AG08395 (cell line): ENCODE results near the gene LRRC28.
"Not testable (repeated sequence)": the region's sequence is repeated elsewhere in the genome, so short reads cannot be mapped to it uniquely, and the experiment has no call there.

Source experiments
- DNase-seq: peaks from one replicate; pipeline ENCODE4 v3.0.0; 2012; ENCODE audit warnings: mixed read lengths, low spot score

The LRRC28 gene

DNA sequence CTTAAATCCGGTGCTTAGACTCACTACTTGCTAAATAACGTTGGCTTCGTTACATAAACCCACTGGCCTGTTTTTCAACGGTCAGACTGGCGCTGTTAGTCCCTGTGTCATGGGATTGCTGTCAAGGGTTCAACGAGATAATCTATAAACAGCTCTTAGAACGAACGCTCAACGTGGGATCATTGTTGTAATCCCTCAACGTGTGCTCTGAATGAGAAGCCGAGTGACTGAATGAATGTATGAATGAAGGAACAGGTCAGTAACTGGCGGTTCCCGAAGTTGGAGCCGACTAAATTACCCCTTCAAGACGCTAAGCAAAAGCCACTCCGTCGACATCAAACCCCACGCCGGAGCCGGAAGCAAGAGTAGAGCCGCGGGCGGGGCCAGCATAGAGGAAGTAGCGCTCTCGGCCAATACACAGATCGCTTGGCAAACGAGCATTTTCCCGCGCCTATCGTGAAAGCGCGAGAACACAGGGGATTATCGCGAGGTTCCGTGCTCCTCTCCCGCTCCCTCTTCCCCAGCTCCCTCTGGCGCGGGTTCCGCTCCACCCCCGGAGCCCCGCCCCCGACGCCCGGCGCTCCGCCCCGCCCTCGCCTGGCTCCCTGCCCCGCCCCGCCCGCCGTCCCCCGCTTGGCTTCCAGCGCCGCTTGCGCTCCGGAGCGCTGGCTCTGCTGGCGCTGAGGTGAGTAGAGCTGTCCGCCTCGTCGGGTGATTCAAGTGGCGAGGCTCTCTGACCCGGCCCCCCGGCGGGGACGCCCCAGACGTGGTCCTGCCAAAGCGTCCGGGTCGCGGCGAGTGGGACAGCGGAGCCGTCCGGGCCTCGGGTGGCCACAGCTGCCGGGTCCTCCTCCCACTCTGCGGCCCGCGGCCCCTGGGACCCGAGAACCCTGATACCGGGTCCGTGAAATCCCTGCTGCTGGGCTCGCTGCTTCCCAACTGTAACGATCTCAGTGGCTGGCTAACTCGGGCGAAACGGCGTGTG is at the start of gene LRRC28:
LRRC28 (plus strand) TSS at position 625 of the 985 bp plus-strand sequence. CDS start 4,477 bp downstream, outside the sequence.
- DNase-seq, result peak; percentile 97

GRCh38 chr15:99202176-99202552 is 49.1 kb upstream of the LRRC28 start:
- DNase-seq, result no peak

- DNase-seq, result no peak
These were observed 43.6 kb upstream of the LRRC28 start for GRCh38 chr15:99207672-99208071.

GRCh38 chr15:99209326-99209725 is 42.0 kb upstream of the LRRC28 start:
- DNase-seq, result no peak

GRCh38 chr15:99210334-99210733 is 40.9 kb upstream of the LRRC28 start:
- DNase-seq, result no peak

- DNase-seq, result peak; percentile 8
These were observed 39.4 kb upstream of the LRRC28 start for GRCh38 chr15:99211926-99212325.

GRCh38 chr15:99212406-99212805 is 38.9 kb upstream of the LRRC28 start:
- peak; percentile 12 for DNase-seq

- peak; percentile 83 for DNase-seq
These were observed 38.0 kb upstream of the LRRC28 start for GRCh38 chr15:99213187-99213811.

- no peak for DNase-seq
These were observed 26.7 kb upstream of the LRRC28 start for GRCh38 chr15:99224372-99225214.

DNA sequence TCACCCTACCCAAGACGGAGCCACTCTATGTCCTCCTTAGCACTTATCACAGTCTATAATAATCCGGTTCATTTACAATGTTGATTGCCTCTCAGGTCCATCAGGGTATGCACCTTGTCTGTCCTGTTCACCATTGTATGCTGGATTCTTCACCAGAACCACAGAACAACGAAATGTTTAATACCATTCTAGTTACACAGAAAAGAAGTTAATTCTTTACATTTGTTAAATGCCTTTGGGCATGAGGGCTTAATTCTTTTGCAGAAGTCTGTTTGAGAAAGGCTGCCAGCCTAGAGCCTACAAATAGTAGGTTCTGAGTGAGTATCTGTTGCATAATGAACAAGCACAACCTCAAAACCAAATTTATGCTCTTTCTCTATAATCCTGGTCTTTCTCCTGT is 24.5 kb upstream of the LRRC28 start:
- DNase-seq, result no peak

DNA sequence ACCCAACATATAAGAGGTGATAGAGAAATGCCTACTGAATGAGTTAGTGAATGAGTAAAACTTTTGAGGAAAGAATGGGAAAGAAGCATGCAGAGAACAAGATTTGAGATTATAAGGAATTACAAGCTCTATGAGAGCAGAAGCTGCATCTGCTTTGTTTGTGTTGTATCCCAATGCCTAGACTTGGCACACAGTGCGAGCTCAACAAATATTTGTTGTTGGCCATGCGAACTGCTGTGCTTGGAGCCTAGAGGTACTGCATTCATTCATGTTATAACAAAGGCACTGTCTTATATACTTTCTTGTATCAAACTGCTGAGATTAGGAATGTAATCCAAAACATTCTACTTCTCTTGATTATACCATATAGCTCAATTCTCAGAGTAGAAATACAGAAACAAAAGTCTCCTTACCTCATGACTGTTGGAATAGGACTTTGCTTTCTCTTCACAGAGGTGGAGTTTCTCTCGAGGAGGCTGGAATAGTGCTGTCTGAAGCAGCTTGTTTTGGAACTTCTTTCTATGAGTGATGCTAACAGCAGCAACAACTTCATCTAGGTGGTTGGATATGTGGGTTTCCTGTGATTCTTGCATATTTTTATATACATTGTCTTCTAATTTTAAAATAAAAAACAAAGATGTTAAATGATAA is 23.0 kb upstream of the LRRC28 start:
- DNase-seq, result no peak

DNA sequence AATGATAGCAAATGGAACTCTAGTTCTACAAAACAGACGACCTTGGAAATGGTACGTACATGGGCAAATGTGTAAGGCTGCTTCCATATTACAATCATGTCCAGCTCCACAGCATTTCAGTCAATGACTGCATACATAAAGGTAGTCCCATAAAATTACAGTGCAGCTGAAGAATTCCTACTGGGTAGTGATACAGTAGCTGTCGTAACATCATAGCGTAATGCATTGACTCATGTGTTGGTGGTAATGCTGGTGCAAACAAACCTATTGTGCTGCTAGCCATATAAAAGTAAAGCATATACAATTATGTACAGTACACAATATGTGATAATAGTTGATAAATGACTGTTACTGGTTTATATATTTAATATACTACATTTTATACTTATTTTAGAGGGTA is 20.4 kb upstream of the LRRC28 start:
- no peak for DNase-seq

DNA sequence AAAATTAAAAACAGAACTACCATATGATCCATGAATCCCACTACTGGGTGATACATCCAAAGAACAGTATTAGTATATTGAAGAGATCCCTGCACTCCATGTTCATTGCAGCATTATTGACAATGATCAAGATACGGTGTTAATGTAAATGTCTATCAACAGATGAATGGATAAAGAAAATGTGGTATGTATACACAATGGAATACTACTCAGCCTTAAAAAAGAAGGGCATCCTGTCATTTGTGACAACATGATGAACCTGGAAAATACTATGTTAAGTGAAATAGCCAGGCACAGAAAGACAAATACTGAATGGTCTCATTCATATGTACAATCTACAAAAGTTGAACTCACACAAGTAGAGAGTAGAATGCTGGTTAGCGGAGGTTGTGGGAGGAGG is 18.5 kb upstream of the LRRC28 start:
- DNase-seq, result no peak

- DNase-seq, result not testable (repeated sequence)
These were observed 17.1 kb upstream of the LRRC28 start for GRCh38 chr15:99234160-99234559.

GRCh38 chr15:99238849-99239248 is 12.4 kb upstream of the LRRC28 start:
- DNase-seq, result no peak

DNA sequence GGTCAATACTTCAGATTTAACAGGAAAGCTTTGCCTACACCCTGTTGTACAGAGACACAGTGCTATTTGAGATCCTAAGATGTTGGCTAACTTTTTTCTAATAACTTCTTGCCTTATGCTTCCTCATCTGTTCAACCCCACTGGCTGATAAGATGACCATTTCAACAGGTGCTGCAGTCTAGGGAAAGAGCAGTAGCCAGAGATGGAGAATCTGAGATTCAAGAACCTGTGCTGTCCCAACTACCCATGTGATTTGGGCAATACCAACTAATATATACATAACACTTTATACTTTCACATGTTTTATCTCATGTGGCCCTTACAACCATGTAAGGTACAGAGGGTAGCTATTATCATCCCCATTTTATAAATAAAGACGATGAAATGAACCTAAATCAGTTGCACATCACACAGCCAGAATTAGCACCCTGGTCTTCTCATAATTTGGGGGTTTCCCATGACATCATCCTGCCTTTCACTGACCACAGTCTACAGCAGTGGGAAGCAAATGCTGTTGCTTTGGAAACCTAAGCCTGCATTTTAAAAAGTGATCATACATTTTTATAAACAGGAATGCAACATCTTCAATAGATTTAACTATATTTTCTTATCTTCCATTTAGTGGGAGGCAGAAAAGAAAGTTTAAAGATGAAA is 11.6 kb upstream of the LRRC28 start:
- no peak for DNase-seq

DNA sequence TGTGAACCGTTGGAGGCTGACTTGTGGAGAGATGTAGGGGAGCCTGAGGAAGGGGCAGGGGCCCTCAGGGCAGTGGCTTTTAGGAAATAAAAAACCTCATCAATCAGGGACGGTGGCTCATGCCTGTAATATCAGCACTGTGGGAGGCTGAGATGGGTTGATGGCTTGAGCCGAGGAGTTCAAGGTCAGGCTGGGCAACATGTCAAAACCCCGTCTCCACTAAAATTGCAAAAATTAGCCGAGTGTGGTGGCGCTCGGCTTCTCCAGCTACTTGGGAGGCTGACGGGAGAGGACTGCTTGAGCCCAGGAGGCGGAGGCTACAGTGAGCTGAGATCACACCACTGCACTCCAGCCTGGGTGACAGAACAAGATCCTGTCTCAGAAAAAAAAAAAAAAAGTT is 9.5 kb upstream of the LRRC28 start:
- no peak for DNase-seq

- no peak for DNase-seq
These were observed 7.0 kb upstream of the LRRC28 start for GRCh38 chr15:99244306-99244705.

- no peak for DNase-seq
These were observed 4.2 kb upstream of the LRRC28 start for GRCh38 chr15:99247062-99247461.

DNA sequence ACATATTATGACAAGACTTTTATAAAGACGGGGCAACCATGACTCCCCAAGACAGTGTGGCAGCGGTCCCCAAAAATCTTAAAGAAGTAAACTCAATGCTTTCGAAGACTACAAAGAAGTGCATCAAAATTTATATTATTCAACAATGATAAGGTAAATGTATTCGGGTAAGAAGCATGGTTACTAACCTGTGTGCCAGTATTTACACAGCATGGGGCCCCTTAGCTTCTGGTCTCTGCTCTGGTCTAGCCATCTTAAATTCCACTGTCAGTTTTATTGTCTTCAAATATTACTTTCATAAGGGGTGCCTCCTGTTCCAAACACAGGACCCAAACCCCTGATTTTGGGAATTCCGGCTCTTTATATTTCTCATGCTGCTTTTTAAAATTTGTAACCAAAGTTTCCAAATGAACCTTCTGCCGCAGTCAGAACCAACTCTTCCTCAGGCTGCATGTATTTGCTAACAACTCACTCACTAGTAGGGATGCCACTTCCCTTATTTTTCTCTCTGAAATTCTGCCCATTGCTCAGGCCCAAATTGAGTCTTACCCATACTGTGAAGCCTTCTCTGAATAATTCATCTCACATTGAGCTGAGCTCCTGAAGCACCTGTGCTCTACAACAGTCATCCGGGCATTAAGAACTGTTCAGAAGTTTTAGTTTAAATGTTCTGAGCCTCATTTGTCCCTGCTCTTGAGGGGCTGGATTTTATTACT is 3.1 kb upstream of the LRRC28 start:
- no peak for DNase-seq
